ENCODE measurements around the gene IFIT1.
"Not testable (repeated sequence)": the region's sequence is repeated elsewhere in the genome, so short reads cannot be mapped to it uniquely, and the experiment has no call there.

The IFIT1 gene

GRCh38 chr10:89391907-89392756 lies at the start of gene IFIT1:
Gene IFIT1 (plus strand): TSS chr10:89392623. CDS start chr10:89392713, 90 bp downstream.
- DNase-seq (ENCODE audit: low spot score) = peak; percentile 76

GRCh38 chr10:89343089-89343767 lies 49.2 kb upstream of the IFIT1 start:
- DNase-seq (ENCODE audit: low spot score) = no peak

GRCh38 chr10:89344156-89344555 lies 48.3 kb upstream of the IFIT1 start:
- DNase-seq (ENCODE audit: low spot score) = no peak

- DNase-seq (ENCODE audit: low spot score) = no peak
Measured at GRCh38 chr10:89345367-89346000, 46.9 kb upstream of the IFIT1 start.

GRCh38 chr10:89346405-89347254 lies 45.8 kb upstream of the IFIT1 start:
- DNase-seq (ENCODE audit: low spot score) = no peak

- DNase-seq (ENCODE audit: low spot score) = no peak
Measured at GRCh38 chr10:89347701-89348457, 44.5 kb upstream of the IFIT1 start.

- DNase-seq (ENCODE audit: low spot score) = no peak
Measured at GRCh38 chr10:89348481-89348880, 43.9 kb upstream of the IFIT1 start.

- DNase-seq (ENCODE audit: low spot score) = no peak
Measured at GRCh38 chr10:89348975-89349374, 43.4 kb upstream of the IFIT1 start.

- not testable (repeated sequence) for DNase-seq (ENCODE audit: low spot score)
Measured at GRCh38 chr10:89350631-89351315, 41.6 kb upstream of the IFIT1 start.

- DNase-seq (ENCODE audit: low spot score) = no peak
Measured at GRCh38 chr10:89351412-89351779, 41.0 kb upstream of the IFIT1 start.

- DNase-seq (ENCODE audit: low spot score) = no peak
Measured at GRCh38 chr10:89351780-89352597, 40.4 kb upstream of the IFIT1 start.

GRCh38 chr10:89352802-89353201 lies 39.6 kb upstream of the IFIT1 start:
- DNase-seq (ENCODE audit: low spot score) = no peak

GRCh38 chr10:89355394-89355931 lies 37.0 kb upstream of the IFIT1 start:
- no peak for DNase-seq (ENCODE audit: low spot score)

GRCh38 chr10:89357096-89357495 lies 35.3 kb upstream of the IFIT1 start:
- no peak for DNase-seq (ENCODE audit: low spot score)

- no peak for DNase-seq (ENCODE audit: low spot score)
Measured at GRCh38 chr10:89357975-89358374, 34.4 kb upstream of the IFIT1 start.

- DNase-seq (ENCODE audit: low spot score) = no peak
Measured at GRCh38 chr10:89360157-89360556, 32.3 kb upstream of the IFIT1 start.

- no peak for DNase-seq (ENCODE audit: low spot score)
Measured at GRCh38 chr10:89362929-89363328, 29.5 kb upstream of the IFIT1 start.

- no peak for DNase-seq (ENCODE audit: low spot score)
Measured at GRCh38 chr10:89363729-89364442, 28.5 kb upstream of the IFIT1 start.

- no peak for DNase-seq (ENCODE audit: low spot score)
Measured at GRCh38 chr10:89364531-89364930, 27.9 kb upstream of the IFIT1 start.

Data from CD4-positive, alpha-beta T cell treated with Interleukin-15 for 4 hours (primary cell).